Hematopoietic multipotent progenitor cell treated with erythropoietin and hydrocortisone succinate and interleukin-3 and kit ligand, for 17 days (in vitro differentiated cells): ENCODE measurements around the gene NGDN.
"Not testable (repeated sequence)": the region's sequence is repeated elsewhere in the genome, so short reads cannot be mapped to it uniquely, and the experiment has no call there.

ENCODE experiments used
- DNase-seq: peaks from one replicate; pipeline ENCODE4 v3.0.0-alpha.2; 2015; ENCODE audit warnings: low spot score

Gene NGDN

GRCh38 chr14:23469127-23469905 lies at the start of gene NGDN:
Gene NGDN (plus strand): TSS chr14:23469703. CDS start chr14:23469716, 13 bp downstream.
- DNase-seq, result peak; percentile 99

GRCh38 chr14:23421594-23421993 lies 47.9 kb upstream of the NGDN start:
- peak; percentile 6 for DNase-seq

GRCh38 chr14:23423657-23424056 lies 45.8 kb upstream of the NGDN start:
- no peak for DNase-seq

- no peak for DNase-seq
These were observed 44.3 kb upstream of the NGDN start for GRCh38 chr14:23425169-23425568.

GRCh38 chr14:23425798-23426197 lies 43.7 kb upstream of the NGDN start:
- DNase-seq, result not testable (repeated sequence)

- no peak for DNase-seq
These were observed 40.6 kb upstream of the NGDN start for GRCh38 chr14:23428686-23429495.

GRCh38 chr14:23430016-23430722 lies 39.3 kb upstream of the NGDN start:
- no peak for DNase-seq

- no peak for DNase-seq
These were observed 38.8 kb upstream of the NGDN start for GRCh38 chr14:23430723-23431085.

GRCh38 chr14:23431486-23431885 lies 38.0 kb upstream of the NGDN start:
- DNase-seq, result no peak

- DNase-seq, result no peak
These were observed 37.2 kb upstream of the NGDN start for GRCh38 chr14:23432102-23432925.

GRCh38 chr14:23432946-23433345 lies 36.6 kb upstream of the NGDN start:
- no peak for DNase-seq

- DNase-seq, result no peak
These were observed 36.0 kb upstream of the NGDN start for GRCh38 chr14:23433457-23433856.

GRCh38 chr14:23434488-23435222 lies 34.8 kb upstream of the NGDN start:
- no peak for DNase-seq

GRCh38 chr14:23435543-23436326 lies 33.8 kb upstream of the NGDN start, which contains the start of gene MYH7:
Gene MYH7 (minus strand): TSS chr14:23435660. CDS start chr14:23433732, 1,928 bp downstream.
- DNase-seq, result no peak

GRCh38 chr14:23436327-23437132 lies 33.0 kb upstream of the NGDN start:
- DNase-seq, result no peak

- no peak for DNase-seq
These were observed 32.1 kb upstream of the NGDN start for GRCh38 chr14:23437133-23438100.

- no peak for DNase-seq
These were observed 31.2 kb upstream of the NGDN start for GRCh38 chr14:23438101-23438971.
